ENCODE data around the gene DENND2C.

DENND2C gene

GRCh38 chr1:114638910-114639309 lies 30.9 kb downstream of the DENND2C start:
- no peak for DNase-seq (ENCODE audit: low read depth in 1 of 2, low spot score in 1 of 2)
- Histone ChIP-seq H3K4me3 (replicated peaks; ENCODE audit: insufficient read depth, low read length) (no peak overlapping the region), H3K27ac (replicated peaks) (no peak overlapping the region), H3K27me3 (ENCODE audit: insufficient read depth, poor library complexity, severe bottlenecking) (peaks cover 6% of the 10 kb centered on the region)
- no peak for TF ChIP-seq GABPA (IDR thresholded peaks at IDR 0.05; ENCODE audit: low read depth)
- TF ChIP-seq SPI1 (IDR thresholded peaks at IDR 0.05; ENCODE audit: borderline replicate concordance, low read depth) = no peak
- TF ChIP-seq POLR2AphosphoS5 (IDR thresholded peaks at IDR 0.05; ENCODE audit: low read depth) = no peak
- TF ChIP-seq REST (IDR thresholded peaks at IDR 0.05; ENCODE audit: insufficient replicate concordance, low read depth) = no peak
- TF ChIP-seq, protein P1, sequence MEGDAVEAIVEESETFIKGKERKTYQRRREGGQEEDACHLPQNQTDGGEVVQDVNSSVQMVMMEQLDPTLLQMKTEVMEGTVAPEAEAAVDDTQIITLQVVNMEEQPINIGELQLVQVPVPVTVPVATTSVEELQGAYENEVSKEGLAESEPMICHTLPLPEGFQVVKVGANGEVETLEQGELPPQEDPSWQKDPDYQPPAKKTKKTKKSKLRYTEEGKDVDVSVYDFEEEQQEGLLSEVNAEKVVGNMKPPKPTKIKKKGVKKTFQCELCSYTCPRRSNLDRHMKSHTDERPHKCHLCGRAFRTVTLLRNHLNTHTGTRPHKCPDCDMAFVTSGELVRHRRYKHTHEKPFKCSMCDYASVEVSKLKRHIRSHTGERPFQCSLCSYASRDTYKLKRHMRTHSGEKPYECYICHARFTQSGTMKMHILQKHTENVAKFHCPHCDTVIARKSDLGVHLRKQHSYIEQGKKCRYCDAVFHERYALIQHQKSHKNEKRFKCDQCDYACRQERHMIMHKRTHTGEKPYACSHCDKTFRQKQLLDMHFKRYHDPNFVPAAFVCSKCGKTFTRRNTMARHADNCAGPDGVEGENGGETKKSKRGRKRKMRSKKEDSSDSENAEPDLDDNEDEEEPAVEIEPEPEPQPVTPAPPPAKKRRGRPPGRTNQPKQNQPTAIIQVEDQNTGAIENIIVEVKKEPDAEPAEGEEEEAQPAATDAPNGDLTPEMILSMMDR (IDR thresholded peaks at IDR 0.05; ENCODE audit: insufficient read depth, low read length) = no peak

- Histone ChIP-seq H3K27me3 (ENCODE audit: insufficient read depth, poor library complexity, severe bottlenecking) (no peaks in the 10 kb centered on the region), H3K4me3 (replicated peaks; ENCODE audit: insufficient read depth, low read length) (no peak overlapping the region), H3K27ac (replicated peaks) (no peak overlapping the region)
- TF ChIP-seq GABPA (IDR thresholded peaks at IDR 0.05; ENCODE audit: low read depth) (no peak), REST (IDR thresholded peaks at IDR 0.05; ENCODE audit: insufficient replicate concordance, low read depth) (no peak), SPI1 (IDR thresholded peaks at IDR 0.05; ENCODE audit: borderline replicate concordance, low read depth) (no peak)
- DNase-seq (ENCODE audit: low read depth in 1 of 2, low spot score in 1 of 2) = no peak
These were observed 37.4 kb downstream of the DENND2C start for GRCh38 chr1:114632427-114632826.

GRCh38 chr1:114627107-114627506 lies 42.7 kb downstream of the DENND2C start:
- no peak for TF ChIP-seq POLR2AphosphoS5 (IDR thresholded peaks at IDR 0.05; ENCODE audit: low read depth)
- TF ChIP-seq REST (IDR thresholded peaks at IDR 0.05; ENCODE audit: insufficient replicate concordance, low read depth) = no peak
- TF ChIP-seq, protein P1 (IDR thresholded peaks at IDR 0.05; ENCODE audit: insufficient read depth, low read length) = no peak
- no peak for TF ChIP-seq GABPA (IDR thresholded peaks at IDR 0.05; ENCODE audit: low read depth)
- no peak for TF ChIP-seq SPI1 (IDR thresholded peaks at IDR 0.05; ENCODE audit: borderline replicate concordance, low read depth)
- Histone ChIP-seq H3K27me3 (ENCODE audit: insufficient read depth, poor library complexity, severe bottlenecking) (peaks cover 2% of the 10 kb centered on the region), H3K27ac (replicated peaks) (no peak overlapping the region), H3K4me3 (replicated peaks; ENCODE audit: insufficient read depth, low read length) (no peak overlapping the region)
- no peak for DNase-seq (ENCODE audit: low read depth in 1 of 2, low spot score in 1 of 2)
